LNCAP (cell line): ENCODE measurements around the gene PRXL2B.

ENCODE experiments used
- CTCF ChIP-seq: fragments of 450-650 bp; IDR thresholded peaks from 2 replicates; pipeline ENCODE4 v1.5.1; 2017; ENCODE audit warnings: mild to moderate bottlenecking

The PRXL2B gene

DNA sequence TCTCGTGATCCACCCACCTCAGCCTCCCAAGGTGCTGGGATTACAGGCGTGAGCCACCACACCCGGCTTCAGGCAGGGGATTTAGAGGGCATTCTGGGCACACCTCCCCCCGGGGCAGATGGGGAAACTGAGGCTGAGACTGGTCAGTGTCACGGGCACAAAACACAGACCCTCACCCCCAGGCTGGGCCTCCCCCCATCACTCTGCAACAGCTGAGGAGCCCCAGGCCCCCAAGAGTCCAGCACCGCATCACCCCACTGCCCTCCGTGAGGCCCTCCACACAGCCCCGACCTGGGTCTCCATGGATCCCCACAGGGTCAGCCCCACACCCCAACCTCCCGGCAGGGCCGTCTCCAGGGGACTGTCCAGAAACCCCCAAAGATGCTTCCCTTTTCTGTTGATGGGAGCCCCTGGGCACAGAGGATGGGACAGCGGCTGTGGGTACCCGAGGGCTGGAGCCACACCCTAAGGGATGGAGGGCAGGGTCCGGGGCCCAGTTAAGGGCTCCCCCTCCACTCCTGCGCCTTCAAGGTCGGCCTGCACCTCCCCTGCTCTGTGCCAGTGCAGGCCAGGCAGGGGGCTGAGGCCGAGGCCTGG lies 19.4 kb upstream of the PRXL2B start:
- no peak for TF ChIP-seq CTCF

DNA sequence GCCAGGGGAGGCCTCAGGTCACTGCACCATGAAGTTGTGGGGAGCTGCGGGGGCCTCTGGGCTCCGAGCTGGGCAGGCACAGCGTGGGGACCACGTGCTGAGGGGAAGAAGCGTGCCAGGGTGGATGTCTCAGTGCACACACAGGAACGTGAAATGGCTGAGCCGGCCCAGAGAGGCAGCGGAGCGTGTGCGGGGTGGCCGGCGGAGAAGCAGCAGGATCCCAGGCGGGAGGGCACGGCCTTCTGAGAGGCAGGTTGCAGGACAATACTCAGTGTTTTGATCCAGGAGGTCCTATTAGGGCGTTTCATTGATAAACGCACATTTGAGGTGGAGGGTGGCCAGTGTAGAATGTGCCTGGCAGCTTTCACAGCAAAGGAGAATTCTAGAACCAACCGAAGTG lies 17.5 kb upstream of the PRXL2B start:
- TF ChIP-seq CTCF: no peak

GRCh38 chr1:2570332-2570731 lies 16.2 kb upstream of the PRXL2B start:
- TF ChIP-seq CTCF: no peak

- no peak for TF ChIP-seq CTCF
Observed at GRCh38 chr1:2571348-2571747, 15.2 kb upstream of the PRXL2B start.

DNA sequence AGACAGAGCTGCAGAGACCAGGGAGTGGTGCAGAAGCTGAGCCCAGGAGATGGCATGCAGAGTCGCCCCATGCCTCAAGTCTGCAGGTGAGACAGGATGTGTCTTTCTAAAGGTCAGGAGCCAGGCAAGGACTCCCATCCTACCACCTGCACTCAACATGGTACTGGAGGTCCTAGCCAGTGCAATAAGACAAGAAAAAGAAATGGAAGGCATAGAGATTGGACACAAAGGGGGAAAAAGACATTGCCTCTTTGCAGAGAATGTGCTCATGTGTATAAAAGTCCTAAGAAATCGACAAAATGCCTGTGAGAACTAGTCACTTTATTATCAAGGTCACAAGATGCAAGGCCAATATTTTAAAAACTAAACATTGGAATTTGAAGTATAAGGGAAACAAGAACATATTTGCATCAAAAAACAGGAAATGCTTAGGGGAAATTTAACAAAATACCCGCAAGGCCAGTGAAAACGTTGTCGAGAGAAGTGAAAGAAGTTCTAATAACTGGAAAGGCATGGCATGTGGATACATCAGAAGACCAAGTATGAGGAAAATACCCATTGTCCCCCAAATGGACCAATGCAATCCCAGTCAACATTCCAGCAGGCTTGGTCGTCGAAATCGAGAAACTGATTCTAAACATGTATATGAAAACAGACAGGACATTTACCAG lies 13.2 kb upstream of the PRXL2B start:
- TF ChIP-seq CTCF: no peak

GRCh38 chr1:2574350-2574749 lies 12.2 kb upstream of the PRXL2B start:
- no peak for TF ChIP-seq CTCF

DNA sequence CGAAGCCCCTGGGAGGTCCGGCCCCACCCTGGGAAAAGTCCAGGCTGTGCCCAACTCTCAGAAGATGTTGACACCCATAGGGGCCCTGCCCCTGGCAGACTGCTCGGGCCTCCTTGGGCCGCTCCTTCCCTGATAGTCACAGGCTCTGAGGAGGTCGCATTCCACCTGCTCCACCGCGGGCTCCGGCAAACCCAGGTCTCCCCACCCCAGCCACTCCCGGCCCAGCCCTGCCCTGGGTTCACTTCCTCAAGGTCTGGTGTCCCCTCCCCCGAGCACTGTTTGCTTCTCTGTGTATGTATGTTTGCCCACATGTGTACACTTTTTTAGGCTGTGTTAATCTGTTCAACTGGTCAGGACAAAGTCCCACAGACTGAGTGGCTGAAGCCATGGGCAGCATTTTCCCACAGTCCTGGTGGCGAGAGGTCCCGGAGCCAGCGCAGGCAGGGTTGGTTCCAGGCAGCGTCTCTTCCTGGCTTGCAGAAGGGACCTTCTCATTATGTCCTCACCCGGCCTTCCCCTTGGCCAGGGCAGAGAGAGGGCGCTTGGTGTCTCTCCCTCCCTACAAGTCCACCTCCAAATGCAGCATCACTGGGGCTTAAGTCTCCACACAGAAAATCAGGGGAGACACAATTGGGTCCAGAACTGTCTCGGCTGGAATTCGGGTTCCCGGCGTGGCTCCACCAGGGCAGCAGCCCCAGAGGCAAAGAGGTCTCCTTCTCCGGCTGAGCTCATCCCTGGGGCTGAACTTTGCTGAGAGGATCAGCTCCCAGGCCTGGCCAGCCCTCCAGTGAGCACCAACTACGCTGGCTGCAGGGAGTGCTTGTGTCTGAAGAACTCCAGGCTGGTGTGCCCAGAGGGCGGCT lies 10.5 kb upstream of the PRXL2B start:
- no peak for TF ChIP-seq CTCF
